Stimulated activated naive CD4-positive, alpha-beta T cell (primary cell): ENCODE data around the gene LMNA.
"Not testable (repeated sequence)": the region's sequence is repeated elsewhere in the genome, so short reads cannot be mapped to it uniquely, and the experiment has no call there.

Experiments used
- DNase-seq, 6 experiments: peaks; one replicate each; lab custom pipeline; 2025; lab: John Stamatoyannopoulos, UW

LMNA gene

DNA sequence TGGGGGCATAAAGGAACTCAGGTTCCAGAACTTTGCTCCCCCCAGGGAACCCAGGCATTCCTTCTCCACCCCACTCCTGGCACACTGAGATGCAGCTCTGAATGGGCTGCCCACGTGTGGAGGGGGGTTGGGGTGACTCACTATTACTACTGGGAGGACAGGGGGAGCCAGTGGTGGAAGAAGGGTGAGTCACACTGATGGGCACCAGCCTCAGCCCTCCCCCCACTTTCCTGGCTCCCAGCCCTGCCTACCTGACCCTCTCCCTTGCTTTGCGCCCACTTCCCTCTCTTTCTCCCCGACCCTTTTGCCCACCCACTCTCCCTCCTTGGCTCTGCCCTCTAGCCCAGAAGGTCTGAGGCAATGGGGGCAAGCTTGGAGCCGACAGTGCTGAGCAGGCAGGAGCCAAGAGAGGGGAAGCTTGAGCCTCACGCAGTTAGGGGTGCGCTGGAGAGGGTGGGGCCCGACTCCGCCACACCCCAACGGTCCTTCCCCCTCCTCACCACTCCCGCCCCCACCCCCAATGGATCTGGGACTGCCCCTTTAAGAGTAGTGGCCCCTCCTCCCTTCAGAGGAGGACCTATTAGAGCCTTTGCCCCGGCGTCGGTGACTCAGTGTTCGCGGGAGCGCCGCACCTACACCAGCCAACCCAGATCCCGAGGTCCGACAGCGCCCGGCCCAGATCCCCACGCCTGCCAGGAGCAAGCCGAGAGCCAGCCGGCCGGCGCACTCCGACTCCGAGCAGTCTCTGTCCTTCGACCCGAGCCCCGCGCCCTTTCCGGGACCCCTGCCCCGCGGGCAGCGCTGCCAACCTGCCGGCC is at the start of gene LMNA:
Gene LMNA, plus strand, starts transcription at position 611 of the 818 bp plus-strand sequence. CDS start 208 bp downstream, outside the sequence.
- DNase-seq = peak in 5 of 6 experiments; percentile 20 to 51 (median 37)

DNA sequence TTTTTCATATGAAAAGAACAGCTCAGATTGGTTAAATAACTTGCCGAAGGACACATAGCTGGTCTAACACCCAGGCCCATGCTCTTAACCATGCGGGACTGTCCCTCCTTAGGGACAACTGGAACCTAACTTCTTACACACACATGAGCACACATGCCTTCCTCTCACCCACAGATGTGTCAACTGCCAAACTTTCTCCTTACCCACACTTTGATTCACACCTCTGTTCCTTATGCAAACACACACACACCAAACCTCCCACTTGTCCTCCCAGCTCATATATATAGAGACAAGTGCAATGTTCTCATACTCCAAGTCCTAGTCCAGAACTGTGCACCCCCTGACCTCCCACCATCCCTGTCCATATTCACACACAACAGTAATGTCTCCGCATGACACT is 49.3 kb upstream of the LMNA start:
- no peak for DNase-seq

DNA sequence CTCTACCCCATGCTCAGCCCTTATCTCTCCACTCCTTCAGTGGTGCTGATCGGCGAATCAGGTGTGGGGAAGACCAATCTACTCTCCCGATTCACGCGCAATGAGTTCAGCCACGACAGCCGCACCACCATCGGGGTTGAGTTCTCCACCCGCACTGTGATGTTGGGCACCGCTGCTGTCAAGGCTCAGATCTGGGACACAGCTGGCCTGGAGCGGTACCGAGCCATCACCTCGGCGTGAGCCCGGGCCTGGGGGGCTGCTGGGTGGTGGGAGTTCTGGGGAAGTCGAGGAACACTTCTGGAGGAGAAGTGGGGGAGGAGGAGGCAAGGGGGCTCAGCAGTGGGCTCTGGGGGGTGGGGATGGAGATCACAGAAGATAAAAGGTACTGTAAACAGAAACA is 48.6 kb upstream of the LMNA start:
- no peak for DNase-seq

DNA sequence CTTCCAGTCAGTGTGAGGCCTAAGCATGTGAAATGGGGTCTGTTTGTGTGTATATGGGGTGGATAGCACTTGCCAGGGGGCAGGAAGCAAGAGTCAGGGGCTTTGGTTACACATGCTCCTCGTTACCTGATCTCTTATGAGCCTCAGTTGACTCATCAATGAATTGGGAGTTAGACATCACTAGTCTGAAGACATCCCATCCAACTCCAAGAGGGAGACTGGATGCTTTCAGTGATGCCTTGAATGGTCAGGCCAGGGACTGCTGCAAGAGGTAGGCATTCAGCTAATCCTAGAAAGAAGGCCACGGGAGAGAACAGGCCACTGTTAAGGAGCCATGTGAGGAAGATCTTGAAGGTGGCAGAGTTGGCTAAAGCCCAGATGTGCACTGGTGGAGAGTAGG is 47.2 kb upstream of the LMNA start:
- DNase-seq = no peak

DNA sequence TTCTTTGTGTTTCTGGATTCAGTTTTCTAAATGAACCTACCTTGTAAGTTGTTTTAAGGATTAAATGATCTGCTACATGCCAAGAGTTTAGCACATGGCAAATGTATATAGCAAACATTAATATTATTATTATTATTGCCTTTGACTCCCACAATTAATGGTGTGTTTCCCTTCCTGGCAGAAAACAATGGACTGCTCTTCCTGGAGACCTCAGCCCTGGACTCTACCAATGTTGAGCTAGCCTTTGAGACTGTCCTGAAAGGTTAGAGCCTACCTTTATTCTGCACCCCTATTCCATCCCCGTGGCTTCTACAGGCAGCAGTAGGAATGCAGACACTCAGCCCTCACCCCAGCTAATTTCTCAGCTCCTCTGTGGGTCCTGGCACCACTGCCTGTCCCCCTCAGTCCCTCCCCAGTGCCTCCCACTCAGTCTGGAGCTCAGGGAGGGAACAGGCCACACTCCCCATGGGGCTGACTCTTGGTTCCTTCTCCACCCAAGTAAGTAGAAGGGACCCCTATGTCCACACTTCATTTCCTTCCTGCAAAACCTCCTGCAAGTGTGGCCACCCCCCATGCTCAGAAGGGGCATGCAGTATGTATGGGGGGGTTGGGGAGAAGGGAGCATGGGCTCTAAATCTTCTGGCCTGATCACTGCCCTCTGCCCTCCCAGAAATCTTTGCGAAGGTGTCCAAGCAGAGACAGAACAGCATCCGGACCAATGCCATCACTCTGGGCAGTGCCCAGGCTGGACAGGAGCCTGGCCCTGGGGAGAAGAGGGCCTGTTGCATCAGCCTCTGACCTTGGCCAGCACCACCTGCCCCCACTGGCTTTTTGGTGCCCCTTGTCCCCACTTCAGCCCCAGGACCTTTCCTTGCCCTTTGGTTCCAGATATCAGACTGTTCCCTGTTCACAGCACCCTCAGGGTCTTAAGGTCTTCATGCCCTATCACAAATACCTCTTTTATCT is 44.7 kb upstream of the LMNA start:
- DNase-seq = no peak

DNA sequence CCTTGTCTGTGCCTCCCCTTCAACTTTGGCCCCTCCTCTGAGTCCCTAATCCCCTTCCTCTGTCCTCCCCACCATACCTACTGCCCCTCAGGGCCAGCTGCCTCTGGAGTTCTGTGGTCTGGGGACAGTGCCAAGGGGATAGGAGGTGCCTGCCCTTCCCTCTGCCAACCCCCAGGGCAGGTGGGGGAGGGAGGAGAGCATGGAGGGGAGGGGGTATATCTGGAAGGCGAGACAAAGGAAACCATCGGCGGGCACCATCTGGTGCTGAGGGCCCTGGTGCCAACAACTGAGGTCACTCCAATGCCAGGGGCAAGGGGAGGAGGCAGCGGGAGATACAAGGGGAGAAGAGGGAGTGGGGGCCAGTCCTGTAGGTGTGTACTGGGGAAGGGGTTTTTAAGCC is 44.0 kb upstream of the LMNA start:
- DNase-seq = no peak

DNA sequence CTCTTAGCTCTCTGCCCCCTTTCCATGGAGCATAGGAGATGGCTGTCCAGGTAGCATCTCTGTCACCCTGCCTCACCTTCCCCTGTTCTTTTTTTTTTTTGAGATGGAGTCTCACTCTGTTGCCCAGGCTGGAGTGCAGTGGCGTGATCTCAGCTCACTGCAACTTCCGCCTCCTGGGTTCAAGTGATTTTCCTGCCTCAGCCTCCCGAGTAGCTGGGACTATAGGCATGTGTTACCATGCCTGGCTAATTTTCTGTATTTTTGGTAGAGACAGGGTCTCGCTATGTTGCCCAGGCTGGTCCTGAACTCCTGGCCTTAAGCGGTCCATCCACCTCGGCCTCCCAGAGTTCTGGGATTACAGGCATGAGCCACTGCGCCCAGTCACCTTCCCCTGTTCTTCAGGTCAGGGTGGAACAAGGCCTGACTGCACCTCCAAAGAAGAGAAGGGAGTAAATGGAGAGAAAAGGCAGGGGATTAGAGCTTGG is 43.1 kb upstream of the LMNA start:
- DNase-seq = not testable (repeated sequence)

DNA sequence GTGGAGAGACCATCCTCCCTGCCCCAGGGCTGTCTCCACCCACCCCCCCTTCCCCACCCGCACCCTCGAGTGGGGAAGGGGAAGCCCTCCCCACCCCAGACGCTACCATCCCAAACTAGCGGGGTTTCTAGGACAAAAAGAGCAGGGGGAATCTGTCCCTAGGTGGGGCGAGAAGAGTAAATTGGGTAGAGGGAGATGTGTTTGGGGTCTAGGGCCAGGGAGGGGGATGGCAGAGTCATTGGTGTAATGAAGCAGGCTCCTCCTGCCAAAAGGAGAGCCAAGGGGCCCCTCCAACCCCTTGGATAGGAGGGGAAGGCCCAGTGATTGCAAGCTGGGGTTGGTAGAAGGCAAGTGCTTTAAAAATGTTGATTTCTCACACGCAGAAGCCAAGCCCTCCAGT is 42.3 kb upstream of the LMNA start:
- no peak for DNase-seq

DNA sequence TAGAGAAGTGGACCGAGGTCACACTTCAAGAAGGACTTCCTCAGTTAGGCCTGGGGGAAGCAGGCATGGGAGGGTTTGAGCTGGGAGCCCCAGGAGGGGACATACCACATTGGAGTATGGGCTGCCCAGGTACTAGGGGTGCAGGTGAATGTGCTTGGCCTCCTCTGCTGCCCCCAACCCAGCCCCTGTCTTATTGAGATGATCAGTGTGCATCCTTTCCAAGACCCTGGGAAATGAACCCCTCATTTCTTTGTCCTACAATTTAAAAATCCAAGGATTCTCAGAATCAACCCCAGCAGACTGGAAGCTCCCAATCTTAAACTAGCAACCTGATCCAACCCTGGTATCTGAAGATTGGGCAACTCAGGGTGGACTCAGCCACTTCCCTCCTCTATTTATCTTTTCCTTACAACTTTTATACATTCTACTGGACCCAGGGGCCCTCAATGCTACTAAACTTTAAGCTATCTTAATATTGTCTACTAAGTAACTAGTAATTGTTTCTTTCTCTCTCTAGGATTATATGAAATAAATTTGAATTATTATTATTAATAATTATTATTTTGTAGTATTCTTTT is 41.3 kb upstream of the LMNA start:
- no peak for DNase-seq

DNA sequence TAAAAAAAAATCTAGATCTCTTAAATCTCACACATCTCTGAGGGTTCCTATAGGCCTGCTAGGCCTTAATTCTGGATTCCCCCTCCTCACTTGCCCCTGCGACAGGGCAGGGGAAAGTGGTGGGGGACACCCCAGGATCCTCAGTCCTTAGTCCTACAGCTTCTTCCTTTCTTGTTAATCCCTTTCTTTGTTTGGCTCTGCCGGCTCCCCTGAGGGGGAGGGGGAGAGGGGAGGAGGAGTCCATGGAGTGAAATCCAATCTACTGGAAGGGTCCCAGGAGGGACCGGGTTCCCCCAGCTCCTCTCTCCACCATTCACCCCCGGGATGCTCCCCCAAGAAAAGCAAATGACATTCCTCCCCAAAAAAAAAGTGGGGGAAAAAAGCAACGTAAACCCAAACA is 40.8 kb upstream of the LMNA start:
- no peak for DNase-seq

DNA sequence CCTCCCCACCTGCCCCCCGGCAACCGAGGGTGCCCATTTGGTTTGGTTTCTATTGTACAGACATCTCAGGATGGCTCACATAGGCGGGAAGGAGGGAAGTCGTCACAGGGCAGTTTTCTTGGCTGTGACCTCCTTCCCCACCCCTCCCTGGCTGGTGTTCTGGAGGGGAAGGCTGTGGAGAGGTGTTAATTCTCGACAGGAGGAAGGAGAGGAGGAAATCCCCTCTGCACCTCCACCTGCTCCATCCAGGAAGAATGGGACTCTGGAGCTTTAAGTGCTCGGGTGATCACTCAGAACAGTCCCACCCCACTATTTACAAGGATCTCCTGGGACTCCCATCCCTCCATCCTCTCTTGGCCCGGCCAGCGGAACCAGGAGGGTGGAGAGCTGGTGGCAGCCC is 39.9 kb upstream of the LMNA start:
- DNase-seq = no peak

DNA sequence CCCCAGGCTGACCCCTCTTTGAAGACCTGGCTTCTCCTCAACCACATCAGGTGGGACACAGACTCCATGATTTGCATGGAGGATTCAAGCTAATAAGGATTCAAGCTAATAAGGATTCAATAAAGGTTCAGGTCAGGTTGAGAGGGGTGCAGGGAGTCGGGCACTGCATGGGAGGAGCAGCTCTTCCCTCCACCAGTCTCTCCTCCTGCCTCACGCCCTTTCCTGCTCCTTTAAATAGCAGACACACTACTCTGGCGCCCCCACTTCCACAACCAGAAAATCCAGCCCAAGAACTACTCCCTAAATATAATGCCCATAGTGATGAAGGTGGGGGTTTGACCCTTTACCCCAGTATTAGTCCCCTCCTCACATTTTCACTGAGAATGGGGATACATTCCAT is 39.3 kb upstream of the LMNA start:
- DNase-seq = no peak

DNA sequence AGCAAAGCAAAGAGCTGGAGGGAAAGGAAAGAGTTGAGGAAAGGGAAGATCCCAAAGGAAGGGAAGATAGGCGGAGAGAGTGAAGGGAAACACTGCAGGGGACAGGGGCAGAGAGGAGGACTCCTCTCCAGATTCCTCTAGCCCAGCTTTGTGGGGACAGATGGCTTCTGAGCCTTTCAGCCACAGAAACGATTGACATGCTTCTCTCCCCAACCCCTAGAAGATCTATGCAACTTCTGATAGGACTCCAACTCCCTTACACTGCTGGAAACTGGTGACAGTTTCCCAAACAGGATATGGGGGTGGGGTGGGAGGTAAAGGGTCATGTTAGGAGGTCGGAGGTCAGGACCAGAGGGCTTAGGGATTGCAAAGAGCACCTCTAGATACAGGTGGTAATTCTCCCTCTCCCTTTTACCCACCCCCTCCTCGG is 38.7 kb upstream of the LMNA start:
- DNase-seq = no peak

DNA sequence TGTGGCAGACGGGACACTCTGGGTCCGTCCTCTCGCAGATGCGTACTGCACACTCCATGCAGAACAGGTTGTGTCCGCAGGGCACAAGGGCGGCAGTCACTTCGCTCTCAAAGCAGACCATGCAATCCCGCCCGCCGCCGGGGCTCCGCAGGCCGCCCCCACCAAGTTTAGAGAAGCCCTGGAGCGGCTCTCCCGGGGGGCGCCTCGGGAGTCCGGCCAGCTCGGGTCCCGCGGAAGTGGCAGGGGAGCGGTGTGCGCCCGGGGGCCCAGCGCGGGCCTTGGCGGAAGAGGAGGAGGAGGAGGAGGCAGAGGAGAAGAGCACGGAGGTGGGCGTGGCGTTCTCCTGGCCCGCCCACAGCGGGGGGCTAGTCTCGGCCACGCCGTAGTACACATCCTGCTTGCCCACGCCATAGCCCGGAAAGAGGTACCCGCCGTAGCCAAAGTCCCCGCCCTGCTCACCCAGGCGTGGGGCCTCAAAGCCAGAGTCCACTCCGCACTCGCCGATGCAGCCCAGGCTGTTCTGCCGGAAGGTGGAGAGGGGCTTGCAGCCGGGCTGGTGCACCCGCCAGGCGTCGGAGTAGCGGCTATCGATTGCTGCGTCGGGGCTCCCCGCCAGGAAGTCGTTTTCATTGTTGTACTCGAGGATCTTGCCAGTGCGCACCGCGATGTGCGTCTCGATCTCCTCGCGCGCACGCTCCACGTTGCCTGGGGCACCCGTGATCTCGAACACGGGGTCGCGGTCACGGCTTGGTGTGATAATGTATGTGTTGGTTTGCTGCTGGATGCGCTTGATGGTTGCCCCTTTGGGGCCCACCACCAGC is 37.7 kb upstream of the LMNA start:
- DNase-seq = no peak

DNA sequence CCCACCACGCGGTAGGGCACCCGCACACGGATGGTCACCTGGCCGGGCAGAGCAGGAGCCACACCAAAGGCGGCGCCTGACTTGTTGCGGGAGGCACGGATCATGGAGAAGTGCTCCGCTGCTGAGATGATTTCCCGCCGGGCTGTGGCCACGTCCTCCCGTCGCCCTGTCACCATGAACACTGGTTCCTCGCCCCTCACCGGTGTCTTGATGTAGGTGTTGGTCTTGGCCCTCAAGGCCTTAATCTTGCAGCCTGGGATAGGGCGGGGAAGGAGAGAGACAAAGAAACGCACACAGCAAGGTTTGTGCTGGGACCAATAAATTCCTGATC is 37.1 kb upstream of the LMNA start:
- DNase-seq = no peak

DNA sequence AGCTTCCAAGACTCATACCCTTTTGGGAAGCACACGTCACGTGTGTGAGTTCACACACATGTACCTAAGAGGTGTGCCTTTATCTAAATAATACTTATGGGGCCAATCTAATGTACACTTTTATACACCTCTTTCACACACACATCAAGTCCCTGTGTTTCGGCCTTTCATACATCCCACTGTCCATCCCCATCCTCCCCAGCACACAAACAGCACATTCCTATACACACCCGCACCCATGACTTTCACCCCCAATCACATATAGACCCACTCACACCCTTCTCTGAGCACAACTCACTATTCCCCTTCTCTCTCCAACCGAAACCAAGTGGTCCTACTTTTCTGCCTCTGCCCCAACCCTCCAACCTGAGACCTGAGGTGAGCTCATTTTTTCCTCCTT is 35.8 kb upstream of the LMNA start:
- DNase-seq = no peak

DNA sequence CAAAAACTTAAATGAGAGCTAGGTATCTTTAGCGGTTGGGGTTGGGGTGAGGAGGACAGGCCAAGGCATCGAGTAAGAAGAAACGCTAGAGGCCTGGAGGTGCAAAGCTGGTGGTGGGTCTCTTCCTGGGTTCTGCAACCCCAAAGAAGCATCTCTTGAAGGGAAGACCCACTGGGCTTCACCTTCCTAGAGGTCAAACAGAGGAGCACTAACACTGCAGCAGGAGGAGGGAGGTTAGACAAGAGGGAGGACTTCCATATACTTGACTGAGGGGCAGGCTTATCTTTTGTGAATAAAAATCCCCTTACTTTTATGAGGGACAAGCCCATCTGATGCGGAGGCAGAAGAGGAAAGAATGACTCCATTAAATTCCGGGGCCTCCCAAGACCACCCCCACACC is 34.7 kb upstream of the LMNA start:
- DNase-seq = no peak

DNA sequence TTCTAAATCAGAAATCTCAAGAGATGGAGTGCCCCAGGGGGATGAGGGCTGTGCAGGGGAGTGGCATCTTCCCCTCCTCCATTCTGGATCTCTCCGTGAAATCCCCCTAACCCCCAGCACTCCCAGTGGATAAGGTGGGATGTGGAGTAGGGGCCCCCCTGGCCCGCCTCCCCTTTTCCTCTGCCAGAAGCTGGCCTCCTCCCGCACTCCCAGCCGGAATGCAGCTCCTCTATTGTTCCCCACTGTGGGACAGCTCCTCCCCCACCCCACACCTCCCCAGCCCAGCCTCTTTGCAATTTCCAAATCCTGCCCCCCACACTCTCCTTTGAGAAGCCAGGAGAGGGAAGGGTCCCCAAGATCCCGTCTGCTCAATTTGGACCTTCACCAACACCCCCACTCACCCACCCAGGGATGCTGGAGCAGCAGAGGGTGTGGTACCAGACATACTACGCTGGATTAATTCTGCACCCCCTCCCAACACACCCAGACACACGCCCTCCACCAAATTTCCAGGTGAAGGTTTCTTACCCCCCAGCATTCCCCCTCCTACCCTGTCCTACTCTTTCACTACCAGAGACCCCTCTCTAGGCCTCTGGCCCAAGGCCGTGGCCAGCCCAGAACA is 34.2 kb upstream of the LMNA start:
- no peak for DNase-seq

DNA sequence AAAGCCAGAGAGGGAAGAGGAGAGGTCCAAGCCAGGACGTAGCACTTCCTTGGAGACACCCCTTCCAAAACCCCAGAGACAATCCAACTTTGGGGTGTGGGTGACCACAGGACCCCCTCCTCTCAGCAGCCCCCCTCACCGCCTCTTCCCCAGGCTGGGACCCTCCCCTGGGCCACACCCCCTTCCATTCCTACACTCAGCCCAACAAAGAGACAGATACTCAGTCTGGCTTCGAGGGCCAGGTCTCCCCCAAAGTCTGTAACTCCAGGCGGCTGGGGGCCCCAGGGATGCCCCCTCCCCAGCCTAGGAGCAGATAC is 33.7 kb upstream of the LMNA start:
- no peak for DNase-seq

DNA sequence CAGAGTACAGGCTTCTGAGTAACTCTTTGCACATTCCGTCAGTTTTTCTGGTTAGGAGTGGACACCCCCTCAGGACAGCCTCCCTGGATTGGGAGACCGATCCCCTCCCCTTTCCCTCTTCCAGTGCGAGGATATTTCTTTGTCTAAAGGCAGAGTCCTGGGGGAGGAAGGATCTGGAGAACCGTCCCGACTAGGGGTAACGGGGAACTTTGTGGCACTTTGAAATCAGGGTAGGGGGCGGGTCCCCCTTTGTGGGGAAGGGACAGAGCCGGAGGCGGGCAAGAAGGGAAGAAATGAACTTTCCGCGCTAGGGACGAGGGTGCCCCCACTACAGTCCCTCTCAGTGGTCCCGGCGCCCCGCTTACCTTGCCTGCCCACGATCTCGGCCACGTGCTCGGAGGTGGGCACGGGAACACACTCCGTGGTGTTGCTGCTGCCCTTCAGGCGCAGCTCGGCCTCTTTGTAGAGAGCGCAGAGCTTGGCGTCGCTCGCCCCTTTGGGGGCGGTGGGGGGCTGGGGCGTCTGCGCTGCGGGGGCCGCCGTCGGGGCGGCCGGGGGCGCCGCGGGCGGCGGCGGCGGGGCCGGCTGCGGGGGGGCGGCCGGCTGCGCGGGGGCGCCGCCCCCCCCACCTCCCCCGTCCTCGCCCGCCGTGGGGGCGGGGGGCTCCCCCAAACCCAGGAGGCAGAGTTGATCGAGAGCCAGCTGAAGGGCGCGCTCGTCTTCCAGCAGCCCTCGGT is 33.2 kb upstream of the LMNA start:
- no peak for DNase-seq

DNA sequence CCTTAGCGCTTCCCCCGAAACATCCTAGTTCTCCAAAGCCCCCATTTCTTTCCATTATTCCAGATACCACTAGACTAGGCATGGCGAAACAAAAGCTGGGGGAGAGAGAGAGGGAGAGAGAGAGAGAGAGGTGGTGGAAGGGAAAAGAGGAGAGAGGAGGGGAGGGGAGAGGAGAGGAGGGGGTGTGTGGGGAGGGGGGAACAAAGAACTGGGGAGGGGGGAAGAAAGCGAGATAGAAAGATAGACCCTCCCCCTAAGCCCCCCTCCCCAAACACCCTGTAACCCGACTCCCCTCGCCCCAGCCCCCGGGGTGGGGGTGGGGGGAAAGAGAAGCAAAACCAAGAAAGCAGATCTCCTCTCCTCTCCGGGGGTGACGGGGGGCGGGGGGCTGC is 32.6 kb upstream of the LMNA start:
- no peak for DNase-seq
